Skeletal muscle satellite cell (primary cell): ENCODE data around the gene PPM1M. TPM values are rescaled to one million over a fixed set of nuclear protein-coding genes. Genes with fewer than 3 reads are reported as not detected.

Experiments
- H3K27me3 ChIP-seq: 2 replicates; pipeline ENCODE4 v1.7.0; 2013; ENCODE audit warnings: low read length; ENCODE audit not compliant: control insufficient read depth, insufficient read depth
- H3K36me3 ChIP-seq: 2 replicates; pipeline ENCODE4 v1.7.0; 2013; ENCODE audit warnings: mild to moderate bottlenecking, control low read depth, low read length; ENCODE audit not compliant: insufficient read depth
- H3K4me1 ChIP-seq: 2 replicates; pipeline ENCODE4 v1.7.0; 2013; ENCODE audit warnings: low read length; ENCODE audit not compliant: control insufficient read depth, insufficient read depth
- H3K4me2 ChIP-seq: 2 replicates; pipeline ENCODE4 v1.7.0; 2013; ENCODE audit warnings: mild to moderate bottlenecking, low read length
- H3K4me3 ChIP-seq: 2 replicates; pipeline ENCODE4 v1.7.0; 2013; ENCODE audit warnings: low read length
- H3K9ac ChIP-seq: 2 replicates; pipeline ENCODE4 v1.7.0; 2013; ENCODE audit warnings: mild to moderate bottlenecking, low read depth, low read length, moderate library complexity
- H3K9me3 ChIP-seq: replicated peaks from 2 replicates; pipeline ENCODE4 v1.7.0; 2013; ENCODE audit warnings: mild to moderate bottlenecking, control low read depth, low read length
- small RNA-seq: library from RNA; depleted of rRNA; stranded (forward); fragments of <200 nt; gene quantifications from one replicate; pipeline ENCODE3, GENCODE V24; 2012

PPM1M gene

DNA sequence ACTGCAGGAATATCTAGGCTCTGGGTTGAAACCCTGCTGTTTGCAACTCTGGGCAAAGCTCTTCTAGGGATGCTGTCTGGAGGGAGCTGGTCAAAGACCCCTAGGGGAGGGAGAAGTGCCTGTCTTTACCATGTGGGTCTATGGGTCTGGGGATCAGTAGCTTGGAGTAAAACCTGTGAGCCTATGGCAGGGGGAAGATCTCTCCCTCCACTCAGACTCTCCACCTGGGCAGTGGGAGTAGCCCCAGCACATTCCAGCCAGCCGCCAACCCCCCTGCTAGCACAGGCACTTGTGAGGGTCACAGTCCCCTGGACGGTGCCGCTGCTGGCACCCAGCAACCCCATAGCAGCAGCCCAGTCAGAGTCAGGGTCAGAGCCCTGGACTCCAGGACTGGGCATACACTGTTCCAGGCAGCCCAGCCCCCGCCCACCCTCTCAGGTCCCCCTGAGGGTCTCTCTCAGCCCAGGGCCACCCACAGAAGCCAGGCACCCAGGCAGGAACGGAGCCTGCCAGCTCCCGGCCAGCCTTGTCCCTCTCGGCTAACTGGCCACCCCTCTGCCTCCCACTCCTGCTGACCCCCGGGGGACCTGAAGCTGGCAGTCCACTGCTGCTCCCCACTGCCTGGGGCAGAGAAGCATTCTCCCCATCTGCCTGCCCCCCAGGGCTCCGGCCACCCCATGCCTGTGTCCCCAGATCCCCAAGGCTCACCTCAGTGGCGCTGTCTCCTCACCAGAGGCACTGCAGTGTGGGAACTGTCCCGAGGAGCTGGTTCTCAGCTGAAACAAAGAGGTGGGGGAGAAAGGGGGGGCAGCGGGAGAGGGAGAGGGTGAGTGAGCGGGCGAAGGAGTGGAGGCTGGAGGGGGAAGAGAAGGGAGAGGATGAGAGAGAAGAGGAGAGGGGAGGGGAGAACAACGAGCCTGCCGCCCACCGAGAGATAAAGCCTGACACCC, 52.9 kb downstream of the PPM1M start:
- H3K4me3 ChIP-seq, result no peak overlapping the region
- no peak overlapping the region for H3K9ac ChIP-seq

DNA sequence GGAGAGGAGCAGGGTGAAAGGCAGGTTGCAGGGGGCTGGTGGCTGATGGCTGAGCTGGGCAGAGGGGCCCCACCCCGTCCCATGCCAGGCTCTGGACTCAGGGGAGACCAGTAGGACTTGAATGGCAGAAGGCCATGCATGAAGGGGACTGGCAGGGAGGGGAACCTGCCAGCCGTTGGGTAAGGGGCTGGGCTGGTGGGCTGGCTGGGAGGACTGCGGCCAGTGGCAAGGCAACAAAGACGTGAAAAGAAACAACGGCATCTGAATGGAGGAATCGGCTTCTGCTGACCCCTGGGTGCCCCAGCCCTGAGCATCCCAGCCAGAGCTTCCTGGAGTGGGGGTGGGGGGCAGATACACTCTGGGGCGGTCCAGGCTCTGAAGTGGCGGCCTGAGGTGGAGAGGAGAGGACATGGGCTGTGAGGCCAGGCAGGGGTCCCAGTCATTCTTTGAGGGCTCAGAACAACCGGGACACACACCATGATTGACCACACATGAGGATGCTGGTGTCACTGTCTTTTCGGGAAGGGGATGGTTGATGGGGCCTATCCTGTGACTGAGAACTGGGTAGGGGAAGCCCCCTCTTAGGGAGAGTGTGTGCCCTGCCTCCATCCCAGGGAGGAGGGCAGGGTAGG, 53.8 kb downstream of the PPM1M start:
- no peak overlapping the region for H3K4me3 ChIP-seq
- no peaks in the 10 kb centered on the region for H3K9me3 ChIP-seq
- H3K9ac ChIP-seq, result no peak overlapping the region
- no peaks in the 10 kb centered on the region for H3K36me3 ChIP-seq
- H3K4me1 ChIP-seq, result peaks cover 14% of the 10 kb centered on the region
- no peaks in the 10 kb centered on the region for H3K27me3 ChIP-seq
- H3K4me2 ChIP-seq, result no peak overlapping the region

More for the DNA sequence above, 52.9 kb downstream of the PPM1M start:
- no peak overlapping the region for H3K4me2 ChIP-seq
- no peaks in the 10 kb centered on the region for H3K27me3 ChIP-seq
- H3K4me1 ChIP-seq, result peaks cover 14% of the 10 kb centered on the region
- H3K9me3 ChIP-seq, result no peaks in the 10 kb centered on the region
- peaks cover 5% of the 10 kb centered on the region for H3K36me3 ChIP-seq

Small RNA genes lying within 50 kb of the gene (small RNA-seq; reads per million reads assigned to genes)
- gene MIR135A1, result not detected
- 550 reads per million, percentile 98 among the genes with 10 or more reads in this experiment for gene MIRLET7G
